GM18498 (cell line): ENCODE measurements around the gene ZNF664.
A peak's percentile ranks its signal among the peaks of the same experiment; 100 is the strongest.

Experiments used
- ATAC-seq: cut with Tn5 transposase; IDR thresholded peaks from one replicate; pipeline ENCODE4 v1.9.1; 2021; ENCODE audit warnings: mild to moderate bottlenecking, moderate library complexity; ENCODE audit not compliant: unreplicated experiment

ZNF664 gene

GRCh38 chr12:123957196-123957595 is 15.8 kb upstream of the ZNF664 start:
- no peak for ATAC-seq

- ATAC-seq = no peak
Observed at GRCh38 chr12:123958462-123958861, 14.6 kb upstream of the ZNF664 start.

GRCh38 chr12:123958876-123959275 is 14.1 kb upstream of the ZNF664 start:
- ATAC-seq = no peak

- ATAC-seq = no peak
Observed at GRCh38 chr12:123960029-123960735, 12.8 kb upstream of the ZNF664 start.

GRCh38 chr12:123960856-123961255 is 12.2 kb upstream of the ZNF664 start:
- ATAC-seq = no peak

- ATAC-seq = no peak
Observed at GRCh38 chr12:123961585-123962345, 11.2 kb upstream of the ZNF664 start.

GRCh38 chr12:123962513-123962912 is 10.5 kb upstream of the ZNF664 start:
- no peak for ATAC-seq

GRCh38 chr12:123963821-123964220 is 9.2 kb upstream of the ZNF664 start:
- ATAC-seq = no peak

- no peak for ATAC-seq
Observed at GRCh38 chr12:123965382-123965781, 7.6 kb upstream of the ZNF664 start.

GRCh38 chr12:123966596-123966995 is 6.4 kb upstream of the ZNF664 start:
- ATAC-seq = no peak

- no peak for ATAC-seq
Observed at GRCh38 chr12:123967121-123967586, 5.9 kb upstream of the ZNF664 start.

- no peak for ATAC-seq
Observed at GRCh38 chr12:123971449-123971769, 1.6 kb upstream of the ZNF664 start.

GRCh38 chr12:123971770-123972456 is 1.1 kb upstream of the ZNF664 start:
- peak; percentile 1 for ATAC-seq

- peak; percentile 16 for ATAC-seq
Observed at GRCh38 chr12:123973552-123974341, 732 bp downstream of the ZNF664 start.

- no peak for ATAC-seq
Observed at GRCh38 chr12:123976227-123976826, 3.3 kb downstream of the ZNF664 start.

GRCh38 chr12:123979566-123979965 is 6.6 kb downstream of the ZNF664 start:
- no peak for ATAC-seq

GRCh38 chr12:123982269-123982668 is 9.3 kb downstream of the ZNF664 start:
- no peak for ATAC-seq

- no peak for ATAC-seq
Observed at GRCh38 chr12:123983822-123984485, 10.9 kb downstream of the ZNF664 start.

GRCh38 chr12:123984903-123985302 is 11.9 kb downstream of the ZNF664 start:
- no peak for ATAC-seq

GRCh38 chr12:123986374-123986965 is 13.5 kb downstream of the ZNF664 start:
- ATAC-seq = no peak
